Central memory CD8-positive, alpha-beta T cell (primary cell): ENCODE results near the gene KRT15.

Experiments used
- ATAC-seq: fragments of 150-1000 bp; cut with Tn5 transposase; replicated peaks from 2 replicates; pipeline ENCODE4 v1.10.0; 2022; ENCODE audit warnings: mild to moderate bottlenecking, moderate FRiP score, moderate number of reproducible peaks; ENCODE audit not compliant: poor library complexity, severe bottlenecking; ENCODE audit errors: extremely low read depth
- DNase-seq, 2 donors: peaks; one replicate each; pipeline ENCODE4 v3.0.0; 2021; ENCODE audit warnings: low spot score in 2 of 2
- H3K27ac Mint-ChIP-seq: one replicate; pipeline ENCODE4 v1.8.0; 2022; ENCODE audit warnings: low read depth, mild to moderate bottlenecking, moderate library complexity, mixed read lengths
- H3K27me3 Mint-ChIP-seq: one replicate; pipeline ENCODE4 v1.8.0; 2022; ENCODE audit warnings: mixed read lengths
- H3K36me3 Mint-ChIP-seq: one replicate; pipeline ENCODE4 v1.8.0; 2022; ENCODE audit warnings: mild to moderate bottlenecking, moderate library complexity, mixed read lengths; ENCODE audit not compliant: insufficient read depth
- H3K4me1 Mint-ChIP-seq: one replicate; pipeline ENCODE4 v1.8.0; 2022; ENCODE audit warnings: mixed read lengths
- H3K4me3 Mint-ChIP-seq: one replicate; pipeline ENCODE4 v1.8.0; 2022; ENCODE audit warnings: mild to moderate bottlenecking, moderate library complexity, mixed read lengths
- H3K9me3 Mint-ChIP-seq: one replicate; pipeline ENCODE4 v1.8.0; 2022; ENCODE audit warnings: mixed read lengths

KRT15 gene

DNA sequence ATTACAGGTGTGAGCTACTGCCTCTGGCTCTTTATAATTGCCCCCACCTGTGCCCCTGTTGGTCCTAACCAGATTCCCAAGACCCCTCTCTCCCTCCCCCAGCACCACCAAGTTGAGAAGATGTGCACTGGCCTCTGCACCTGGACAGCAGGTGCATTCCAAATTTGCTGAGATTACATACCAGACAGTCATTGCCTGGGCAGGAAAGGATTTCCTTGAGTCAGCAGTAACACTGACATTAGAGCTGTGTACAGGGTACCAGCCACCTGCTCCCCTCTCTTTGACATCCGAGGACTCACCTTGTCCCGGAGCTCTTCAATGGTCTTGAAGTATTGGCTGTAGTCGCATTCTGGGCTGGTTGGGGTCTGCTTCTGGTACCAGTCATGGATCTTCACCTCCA is 659 bp downstream of the KRT15 start:
- Mint-ChIP-seq H3K27me3 (peaks cover 41% of the 10 kb centered on the region), H3K4me1 (no peaks in the 10 kb centered on the region), H3K4me3 (no peak overlapping the region), H3K9me3 (no peaks in the 10 kb centered on the region), H3K36me3 (no peaks in the 10 kb centered on the region), H3K27ac (no peak overlapping the region)
- ATAC-seq = no peak
- DNase-seq = no peak

DNA sequence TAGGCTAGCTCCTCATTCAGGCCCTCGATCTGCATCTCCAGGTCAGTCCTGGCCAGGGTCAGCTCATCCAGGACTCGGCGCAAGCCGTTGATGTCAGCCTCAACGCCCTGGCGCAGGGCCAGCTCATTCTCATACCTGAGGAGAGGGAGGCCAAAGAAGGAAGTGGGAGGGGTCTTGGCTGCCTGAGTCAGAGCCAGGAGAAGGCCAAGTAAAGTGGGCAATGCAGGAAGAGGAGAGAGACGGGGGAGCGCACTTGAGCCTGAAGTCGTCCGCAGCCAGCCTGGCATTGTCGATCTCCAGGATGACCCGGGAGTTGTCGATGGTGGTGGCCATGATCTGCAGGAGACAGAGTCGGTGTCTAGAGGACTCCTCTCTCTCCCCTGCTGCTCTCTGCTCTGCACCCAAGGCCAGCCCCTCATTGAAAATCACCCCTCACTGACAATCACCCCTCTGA is 1.8 kb downstream of the KRT15 start:
- ATAC-seq (no peak), DNase-seq (no peak)
- Mint-ChIP-seq H3K4me1 (no peaks in the 10 kb centered on the region), H3K27me3 (peaks cover 41% of the 10 kb centered on the region), H3K36me3 (no peaks in the 10 kb centered on the region), H3K27ac (no peak overlapping the region), H3K4me3 (no peak overlapping the region), H3K9me3 (no peaks in the 10 kb centered on the region)

DNA sequence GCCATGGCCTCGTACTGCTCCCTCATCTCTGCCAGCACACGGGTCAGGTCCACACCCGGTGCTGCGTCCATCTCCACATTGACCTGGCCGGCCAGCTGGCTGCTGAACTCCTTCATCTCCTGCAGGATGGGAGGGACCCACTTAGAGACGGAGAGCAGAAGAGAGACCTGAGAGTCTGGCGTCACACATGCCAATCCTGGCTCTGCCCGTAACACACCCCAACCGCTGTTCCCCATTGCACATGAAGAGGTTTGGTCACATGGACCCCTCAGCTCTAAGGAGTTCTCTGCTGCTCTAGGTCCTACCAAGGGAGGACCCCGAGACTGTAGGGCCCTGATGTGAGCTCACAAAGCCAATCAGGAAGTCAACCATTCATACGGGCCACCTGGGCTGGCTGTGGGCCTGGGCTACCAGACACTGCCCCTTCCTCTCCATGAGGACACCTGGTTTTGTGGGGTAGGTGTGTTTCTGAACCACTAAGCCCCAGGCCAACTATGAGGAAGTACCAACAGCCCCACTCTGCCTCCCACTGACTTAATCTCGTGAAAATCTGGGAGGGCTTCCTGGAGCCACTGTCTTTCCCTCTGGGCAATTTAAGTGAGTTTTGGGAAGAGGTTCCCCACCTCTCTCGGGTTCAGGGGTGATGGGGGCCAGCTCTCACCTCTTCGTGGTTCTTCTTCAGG is 2.4 kb downstream of the KRT15 start:
- H3K4me1 Mint-ChIP-seq = no peaks in the 10 kb centered on the region
- H3K9me3 Mint-ChIP-seq = no peaks in the 10 kb centered on the region
- DNase-seq (no peak), ATAC-seq (no peak)
- H3K36me3 Mint-ChIP-seq = no peaks in the 10 kb centered on the region
- H3K4me3 Mint-ChIP-seq = no peak overlapping the region
- peaks cover 41% of the 10 kb centered on the region for H3K27me3 Mint-ChIP-seq
- no peak overlapping the region for H3K27ac Mint-ChIP-seq

DNA sequence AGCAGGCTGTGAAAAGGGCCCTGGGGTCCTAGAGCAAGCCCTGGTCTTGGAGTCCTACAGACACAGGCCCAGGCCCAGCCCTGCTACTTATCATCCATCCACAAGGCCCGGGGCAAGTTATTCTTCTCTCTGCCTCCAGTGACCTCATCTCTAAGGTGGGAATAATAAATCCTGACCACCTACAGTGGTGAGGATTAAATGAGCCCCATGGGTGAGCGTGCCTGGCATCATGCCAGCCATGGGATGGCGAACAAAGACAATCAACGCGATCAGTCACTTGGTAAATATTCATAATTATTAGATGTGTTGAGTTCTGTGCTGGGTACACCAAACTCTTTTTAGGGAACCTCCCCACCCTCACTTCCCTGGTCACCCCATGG is 5.5 kb downstream of the KRT15 start:
- Mint-ChIP-seq H3K4me1 (no peaks in the 10 kb centered on the region), H3K9me3 (no peaks in the 10 kb centered on the region), H3K36me3 (no peaks in the 10 kb centered on the region), H3K27ac (no peak overlapping the region), H3K4me3 (no peak overlapping the region), H3K27me3 (peaks cover 24% of the 10 kb centered on the region)
- no peak for DNase-seq
- ATAC-seq = no peak

DNA sequence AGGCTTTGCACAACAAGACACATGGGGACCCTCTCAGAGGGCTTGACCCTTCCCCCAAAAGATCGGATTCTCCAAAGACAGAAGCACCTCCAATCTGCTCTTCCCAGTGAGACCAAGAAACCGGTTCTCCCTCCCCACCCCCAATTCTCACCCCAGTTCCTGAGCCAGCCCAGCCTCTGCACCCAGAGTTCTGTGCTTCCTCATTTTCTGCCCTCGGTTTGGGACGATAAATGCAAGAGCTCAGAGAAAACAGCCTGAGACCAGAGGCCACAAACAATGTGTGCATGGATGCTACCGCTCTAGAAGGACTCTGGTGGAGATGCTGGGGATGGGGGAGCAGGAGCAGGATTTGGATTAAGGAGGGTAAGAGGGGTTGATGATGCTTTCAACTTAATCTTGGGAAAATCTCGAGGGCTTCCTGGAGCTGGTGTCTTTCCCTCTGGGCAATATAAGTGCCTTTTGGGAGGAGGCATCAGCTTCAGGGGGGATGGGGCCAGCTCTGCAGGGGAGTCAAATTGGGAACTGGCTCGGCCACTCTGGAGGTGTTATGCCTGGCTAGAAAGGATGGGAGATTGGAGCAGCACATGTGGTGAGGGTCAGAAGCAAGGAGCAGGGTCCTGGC is 6.0 kb downstream of the KRT15 start:
- Mint-ChIP-seq H3K27me3 (peaks cover 24% of the 10 kb centered on the region), H3K27ac (no peak overlapping the region), H3K36me3 (no peaks in the 10 kb centered on the region), H3K9me3 (no peaks in the 10 kb centered on the region), H3K4me1 (no peaks in the 10 kb centered on the region), H3K4me3 (no peak overlapping the region)
- DNase-seq = no peak
- no peak for ATAC-seq

DNA sequence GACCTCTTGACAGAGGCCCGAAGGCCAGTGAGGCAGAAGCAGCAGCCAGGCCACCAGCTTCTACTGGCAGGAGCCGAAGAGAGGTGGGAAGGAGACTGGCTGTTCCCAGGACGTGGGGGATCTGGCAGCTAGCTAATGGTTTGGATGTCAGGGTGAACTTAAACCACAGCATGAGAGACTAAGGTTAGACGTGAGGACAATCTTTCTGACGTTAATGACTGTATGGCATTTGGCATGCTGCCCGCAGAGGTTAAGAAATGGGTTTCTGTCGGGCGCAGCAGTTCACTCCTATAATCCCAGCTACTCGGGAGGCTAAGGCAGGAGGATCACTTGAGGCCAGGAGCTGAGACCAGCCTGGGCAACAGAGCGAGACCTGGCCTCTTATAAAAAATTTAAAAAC is 7.0 kb downstream of the KRT15 start:
- DNase-seq (no peak), ATAC-seq (no peak)
- Mint-ChIP-seq H3K4me3 (no peak overlapping the region), H3K9me3 (no peaks in the 10 kb centered on the region), H3K27ac (no peak overlapping the region), H3K4me1 (no peaks in the 10 kb centered on the region), H3K27me3 (peaks cover 14% of the 10 kb centered on the region), H3K36me3 (no peaks in the 10 kb centered on the region)

DNA sequence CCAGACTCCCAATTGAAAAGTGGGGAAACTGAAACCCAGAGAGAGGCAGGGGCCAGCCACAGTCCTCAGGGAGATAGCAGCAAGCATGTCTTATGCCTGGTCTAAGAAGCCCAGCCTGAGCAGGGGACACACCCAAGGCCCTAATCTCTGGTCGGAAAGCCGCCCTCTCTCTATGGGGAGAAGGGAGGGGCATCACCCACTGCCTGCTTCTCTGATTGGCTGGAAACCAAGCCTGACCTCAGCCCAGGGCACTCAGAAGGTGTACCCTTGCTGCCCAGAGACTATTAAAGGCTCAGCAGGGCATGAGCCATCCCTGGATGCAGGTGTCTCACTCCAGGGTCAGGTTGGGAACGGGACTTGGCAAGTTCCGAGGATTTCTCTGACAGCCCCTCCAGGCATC is 7.6 kb downstream of the KRT15 start:
- Mint-ChIP-seq H3K27ac (no peak overlapping the region), H3K9me3 (no peaks in the 10 kb centered on the region)

DNA sequence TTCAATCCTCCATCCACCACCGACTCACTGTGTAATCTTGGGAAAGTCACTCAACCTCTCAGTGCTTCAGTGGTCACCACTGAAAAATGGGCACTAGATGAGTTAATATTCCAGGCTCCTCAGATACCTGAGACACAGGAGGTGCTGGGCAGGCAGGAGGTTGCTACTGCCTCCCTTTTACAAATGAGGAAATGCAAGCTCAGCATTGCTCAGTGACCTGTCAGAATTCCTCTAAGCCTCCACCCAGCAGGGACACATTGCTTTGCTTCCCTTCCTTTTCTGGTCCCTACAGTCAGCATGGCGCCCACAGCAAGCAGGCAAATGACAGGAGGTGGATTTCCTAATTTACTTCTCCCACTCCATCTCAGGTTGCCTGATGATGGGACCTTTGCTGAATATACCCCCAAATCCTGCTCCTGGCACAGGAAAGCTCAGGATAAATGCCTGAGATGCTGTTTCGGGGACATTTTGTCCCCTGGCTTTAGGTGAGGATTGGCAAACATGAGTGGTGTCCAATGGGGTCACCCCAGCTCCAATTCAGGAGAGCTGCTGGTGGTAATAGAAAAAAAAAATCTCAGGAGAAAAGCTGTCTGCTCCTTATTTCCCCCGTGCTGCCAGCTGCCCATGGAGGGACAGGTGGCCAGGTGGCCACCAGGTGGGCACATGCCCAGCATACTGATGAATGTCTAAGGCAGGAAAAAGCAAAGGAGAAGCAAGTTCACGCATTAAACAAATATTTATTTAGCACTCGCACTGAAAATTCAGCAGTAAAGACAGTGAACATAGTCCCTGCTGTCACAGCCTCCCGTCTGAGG is 8.2 kb downstream of the KRT15 start:
- no peak overlapping the region for H3K4me3 Mint-ChIP-seq
- H3K27ac Mint-ChIP-seq = no peak overlapping the region
- no peaks in the 10 kb centered on the region for H3K36me3 Mint-ChIP-seq
- H3K9me3 Mint-ChIP-seq = no peaks in the 10 kb centered on the region
- H3K27me3 Mint-ChIP-seq = peaks cover 2% of the 10 kb centered on the region
- DNase-seq (no peak), ATAC-seq (no peak)
- H3K4me1 Mint-ChIP-seq = no peaks in the 10 kb centered on the region

More for the DNA sequence above, 7.6 kb downstream of the KRT15 start:
- no peak for ATAC-seq
- Mint-ChIP-seq H3K36me3 (no peaks in the 10 kb centered on the region), H3K4me3 (no peak overlapping the region), H3K4me1 (no peaks in the 10 kb centered on the region), H3K27me3 (peaks cover 8% of the 10 kb centered on the region)
- no peak for DNase-seq

DNA sequence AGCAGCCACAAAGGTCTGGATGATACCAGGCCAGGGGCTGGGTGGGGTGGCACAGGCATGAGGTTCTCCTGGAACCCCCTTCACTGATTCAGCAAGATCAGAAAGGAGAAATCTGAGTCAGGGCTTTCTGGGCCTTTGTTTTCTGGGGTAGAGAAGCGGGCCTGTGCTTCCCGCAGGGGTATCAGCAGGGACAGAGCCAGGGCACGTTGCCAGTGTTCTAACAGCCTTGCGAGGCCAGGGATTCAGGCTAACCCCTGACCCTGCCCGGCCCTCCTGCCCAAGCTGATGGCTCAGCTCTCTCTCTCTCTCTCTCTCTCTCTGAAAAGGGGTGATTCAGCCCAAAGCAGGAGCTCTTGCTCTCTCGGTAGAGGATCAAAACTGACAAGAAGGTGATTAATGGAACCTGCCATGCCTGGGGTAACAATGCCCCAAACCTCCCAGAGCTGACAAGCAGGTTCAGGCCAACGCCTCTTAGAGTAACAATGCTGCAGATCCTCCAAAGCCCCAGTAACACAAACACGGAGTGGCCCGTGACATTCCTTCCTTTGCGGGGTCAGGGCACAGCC is 11.3 kb downstream of the KRT15 start:
- no peak for ATAC-seq
- no peak overlapping the region for H3K4me3 Mint-ChIP-seq
- H3K27me3 Mint-ChIP-seq = no peaks in the 10 kb centered on the region
- no peaks in the 10 kb centered on the region for H3K9me3 Mint-ChIP-seq
- H3K36me3 Mint-ChIP-seq = no peaks in the 10 kb centered on the region
- H3K27ac Mint-ChIP-seq = no peak overlapping the region
- no peaks in the 10 kb centered on the region for H3K4me1 Mint-ChIP-seq
- no peak for DNase-seq

DNA sequence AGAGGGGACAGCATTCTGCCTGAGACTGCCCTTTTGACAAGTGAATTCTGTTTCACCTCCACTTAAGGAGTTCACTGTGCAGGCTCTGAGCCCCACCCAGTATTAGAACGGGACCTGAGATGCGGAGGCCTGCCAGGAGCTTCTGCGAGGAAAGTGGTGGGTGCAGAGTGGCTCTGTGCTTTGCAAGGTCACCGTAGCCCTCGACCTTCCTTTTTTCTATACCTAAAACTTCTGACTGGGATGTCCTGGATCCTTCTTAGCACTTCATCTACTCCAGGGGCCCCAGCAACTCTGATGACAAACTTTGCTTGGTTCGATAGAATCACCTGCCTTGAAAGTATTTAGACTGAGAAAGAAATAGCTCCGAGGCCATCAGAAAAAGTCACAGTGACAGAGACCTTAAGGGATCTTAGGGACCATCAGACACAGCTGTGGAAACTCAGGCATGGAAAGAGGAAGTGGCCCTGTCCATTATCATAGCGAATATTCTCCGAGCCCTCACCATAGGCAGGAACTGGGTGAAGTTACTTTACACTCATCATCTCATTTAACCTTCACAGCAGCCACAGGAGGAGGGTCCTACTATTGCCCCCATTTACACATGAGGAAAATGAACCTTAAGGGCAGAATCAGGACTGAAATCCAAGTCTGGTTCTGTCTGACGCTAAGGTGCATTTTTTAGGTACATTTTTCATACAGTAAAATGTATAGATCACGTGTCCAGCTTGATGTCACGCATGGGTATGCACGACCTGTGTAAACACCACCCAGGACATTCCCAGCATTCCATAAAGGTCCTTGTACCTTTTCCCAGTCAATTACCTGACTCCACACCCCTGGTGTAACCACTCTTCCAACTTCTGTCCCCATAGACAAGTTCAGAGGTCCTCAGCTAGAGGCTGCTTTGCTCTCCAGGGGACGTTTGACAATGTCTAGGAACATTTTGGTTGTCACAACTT is 12.6 kb downstream of the KRT15 start:
- ATAC-seq (no peak), DNase-seq (no peak)
- Mint-ChIP-seq H3K27me3 (peaks cover 3% of the 10 kb centered on the region), H3K36me3 (no peaks in the 10 kb centered on the region), H3K4me1 (no peaks in the 10 kb centered on the region), H3K27ac (no peak overlapping the region), H3K9me3 (no peaks in the 10 kb centered on the region), H3K4me3 (no peak overlapping the region)

DNA sequence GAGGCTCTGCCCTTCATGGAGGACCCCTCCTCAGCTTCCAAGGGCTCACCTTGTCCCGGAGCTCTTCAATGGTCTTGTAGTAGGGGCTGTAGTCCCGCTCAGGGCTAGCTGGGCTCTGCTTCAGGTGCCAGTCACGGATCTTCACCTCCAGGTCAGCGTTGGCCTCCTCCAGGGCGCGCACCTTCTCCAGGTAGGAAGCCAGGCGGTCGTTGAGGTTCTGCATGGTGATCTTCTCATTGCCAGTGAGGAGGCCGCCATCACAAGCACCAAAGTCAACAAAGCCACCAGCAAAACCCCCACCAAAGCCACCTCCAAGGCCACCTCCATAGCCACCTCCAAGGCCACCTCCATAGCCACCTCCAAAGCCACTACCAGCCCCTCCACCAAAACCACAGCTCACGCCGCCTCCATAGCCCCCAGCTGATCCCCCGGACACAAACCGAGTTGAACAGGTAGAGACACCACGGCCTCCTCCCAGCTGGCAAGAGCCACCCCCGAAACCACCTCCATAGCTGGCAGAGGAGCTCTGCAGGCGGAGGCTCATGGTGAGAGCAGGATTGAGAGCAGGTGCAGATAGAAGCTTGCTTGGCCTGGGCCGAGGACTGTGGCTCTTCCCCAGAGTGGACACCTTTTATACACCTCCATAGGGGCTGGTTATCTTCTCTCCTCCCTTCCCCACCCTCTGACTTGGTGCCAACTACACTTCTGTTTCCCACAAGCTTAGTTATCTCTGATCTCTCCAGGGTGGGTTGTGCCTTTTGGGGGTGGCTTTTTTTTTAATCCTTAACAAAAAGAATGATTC is 13.5 kb downstream of the KRT15 start, which contains the start of gene KRT13:
Gene KRT13, minus strand, starts transcription at position 606 of the 802 bp plus-strand sequence. Its CDS starts 62 bp downstream, at position 544.
- no peak within 1 kb of the TSS for H3K27ac Mint-ChIP-seq
- H3K9me3 Mint-ChIP-seq = no peaks in the 10 kb centered on the region

More for the DNA sequence above, 13.5 kb downstream of the KRT15 start, which contains the start of gene KRT13:
- Mint-ChIP-seq H3K36me3 (no peaks in the 10 kb centered on the region), H3K27me3 (peaks cover 12% of the 10 kb centered on the region), H3K4me1 (no peaks in the 10 kb centered on the region), H3K4me3 (no peak within 1 kb of the TSS)
- DNase-seq = no peak
- no peak for ATAC-seq
